OCI-LY7 (cell line): ENCODE data around the gene TPSB2.

Source experiments
- CTCF ChIP-seq: fragments of 200-600 bp; sonication (generic); conservative IDR thresholded peaks from 2 replicates; pipeline ENCODE4 v1.5.1; 2014; ENCODE audit warnings: mild to moderate bottlenecking, antibody characterized with exemption, low read length, moderate library complexity, mixed read lengths
- EZH2phosphoT487 ChIP-seq: fragments of 200-600 bp; sonication (generic); IDR thresholded peaks from 2 replicates; pipeline ENCODE4 v1.6.1; 2018; ENCODE audit warnings: low read depth, borderline replicate concordance, mild to moderate bottlenecking, mixed run types, antibody characterized with exemption, low read length, moderate library complexity, mixed read lengths

- TF ChIP-seq CTCF: no peak
- TF ChIP-seq EZH2phosphoT487: no peak
Observed at GRCh38 chr16:1260101-1260680, 30.2 kb upstream of the TPSB2 start.
